Astrocyte of the hippocampus (primary cell): Measurements from ENCODE around the gene ERC2.
A peak's percentile ranks its signal among the peaks of the same experiment; 100 is the strongest.

Experiments
- DNase-seq: peaks from one replicate; pipeline ENCODE4 v3.0.0; 2011; ENCODE audit warnings: low read depth, low spot score

The ERC2 gene

GRCh38 chr3:55649554-55649953, 818.7 kb downstream of the ERC2 start:
- no peak for DNase-seq

- DNase-seq, result no peak
Measured at GRCh38 chr3:55648591-55649318, 819.5 kb downstream of the ERC2 start.

- no peak for DNase-seq
Measured at GRCh38 chr3:55647670-55648069, 820.6 kb downstream of the ERC2 start.

- no peak for DNase-seq
Measured at GRCh38 chr3:55647063-55647462, 821.2 kb downstream of the ERC2 start.

- no peak for DNase-seq
Measured at GRCh38 chr3:55646121-55646520, 822.1 kb downstream of the ERC2 start.

GRCh38 chr3:55645422-55645821, 822.8 kb downstream of the ERC2 start:
- DNase-seq, result no peak

GRCh38 chr3:55643283-55643682, 825.0 kb downstream of the ERC2 start:
- DNase-seq, result no peak

- no peak for DNase-seq
Measured at GRCh38 chr3:55641964-55642363, 826.3 kb downstream of the ERC2 start.

GRCh38 chr3:55639896-55640765, 828.1 kb downstream of the ERC2 start:
- no peak for DNase-seq

GRCh38 chr3:55639143-55639542, 829.1 kb downstream of the ERC2 start:
- DNase-seq, result no peak

- no peak for DNase-seq
Measured at GRCh38 chr3:55637906-55638638, 830.2 kb downstream of the ERC2 start.

GRCh38 chr3:55636300-55637195, 831.7 kb downstream of the ERC2 start:
- no peak for DNase-seq

GRCh38 chr3:55634345-55634744, 833.9 kb downstream of the ERC2 start:
- DNase-seq, result no peak

GRCh38 chr3:55633333-55633732, 834.9 kb downstream of the ERC2 start:
- no peak for DNase-seq

- no peak for DNase-seq
Measured at GRCh38 chr3:55631766-55632331, 836.4 kb downstream of the ERC2 start.

GRCh38 chr3:55630921-55631299, 837.4 kb downstream of the ERC2 start:
- no peak for DNase-seq

GRCh38 chr3:55630280-55630920, 837.9 kb downstream of the ERC2 start:
- DNase-seq, result no peak

GRCh38 chr3:55629432-55629831, 838.8 kb downstream of the ERC2 start:
- peak; percentile 73 for DNase-seq

GRCh38 chr3:55626279-55626665, 842.0 kb downstream of the ERC2 start:
- no peak for DNase-seq

- DNase-seq, result no peak
Measured at GRCh38 chr3:55624238-55624637, 844.0 kb downstream of the ERC2 start.
